Erythroblast (primary cell): ENCODE measurements around the gene GFRAL.

Experiments
- GATA1 ChIP-seq: IDR thresholded peaks from 2 replicates; pipeline ENCODE4 v1.6.1; 2011; ENCODE audit warnings: low read depth, mild to moderate bottlenecking, control low read depth, low read length, moderate library complexity
- POLR2A ChIP-seq: IDR thresholded peaks from 2 replicates; pipeline ENCODE4 v1.6.1; 2011; ENCODE audit warnings: mild to moderate bottlenecking, low read length

- TF ChIP-seq POLR2A: no peak
- TF ChIP-seq GATA1: no peak
These were observed 49.9 kb downstream of the GFRAL start for GRCh38 chr6:55377150-55377549.
